Activated CD4-positive, alpha-beta T cell treated with anti-CD3 and anti-CD28 coated beads for 4 hours (primary cell): ENCODE results near the gene DOK5.

ENCODE experiments used
- DNase-seq, 2 donors: peaks; one replicate each; pipeline ENCODE4 v3.0.0-alpha.2; 2020

DOK5 gene

GRCh38 chr20:54515793-54516628 lies 40.6 kb downstream of the DOK5 start:
- DNase-seq: no peak

GRCh38 chr20:54517241-54517975 lies 42.0 kb downstream of the DOK5 start:
- no peak for DNase-seq

GRCh38 chr20:54524849-54525248 lies 49.5 kb downstream of the DOK5 start:
- no peak for DNase-seq

DNA sequence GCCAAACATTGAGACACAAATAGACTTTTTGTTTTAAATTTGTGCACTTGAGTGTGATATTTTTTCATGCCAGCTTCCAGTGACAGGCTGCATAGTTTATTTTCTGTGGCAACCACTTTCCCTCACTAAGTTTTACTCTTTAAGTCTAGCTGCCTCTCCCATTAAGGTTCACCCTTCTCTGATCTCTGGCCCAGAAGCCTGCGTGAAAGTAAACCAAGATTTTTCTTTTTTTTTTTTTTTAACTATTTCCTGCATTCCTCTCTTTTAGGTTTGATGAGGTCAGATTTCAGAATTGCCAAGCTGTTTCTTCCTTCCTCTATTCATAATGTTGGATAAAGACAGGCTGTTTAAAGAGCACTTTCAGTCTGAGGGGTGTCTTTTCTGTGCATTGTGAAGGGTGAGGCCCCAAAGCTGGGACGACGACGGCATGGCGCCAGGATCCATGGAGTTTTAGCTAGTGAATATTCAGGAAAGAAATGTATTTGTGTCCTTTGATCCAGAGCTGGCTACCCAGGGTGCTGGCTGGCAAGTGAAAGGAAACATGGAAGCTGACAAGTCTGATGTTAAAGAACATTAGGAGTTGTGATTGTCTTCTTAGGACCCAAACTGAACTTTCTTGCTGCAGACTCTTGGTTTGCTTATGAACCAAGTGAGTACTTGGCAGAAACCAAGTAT lies 50.7 kb downstream of the DOK5 start:
- no peak for DNase-seq

DNA sequence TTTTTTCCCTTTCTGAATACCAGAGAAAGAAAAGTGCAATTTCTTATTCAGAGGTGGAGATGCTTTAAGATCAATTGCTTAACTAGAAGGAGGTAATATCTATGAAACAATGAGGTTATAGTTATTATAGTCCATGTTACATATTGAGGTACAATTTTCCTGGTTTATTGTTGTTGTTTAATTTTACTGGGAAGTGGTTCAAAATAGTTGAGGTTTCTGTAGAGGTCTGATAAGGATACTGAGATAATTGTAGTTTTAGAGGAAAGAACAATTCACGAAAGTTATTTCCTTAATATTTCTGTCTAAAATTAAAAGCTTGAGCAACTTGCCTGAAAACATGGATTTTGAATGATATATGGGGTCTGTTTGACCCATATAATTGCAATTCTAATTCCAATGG lies 51.4 kb downstream of the DOK5 start:
- DNase-seq: no peak

DNA sequence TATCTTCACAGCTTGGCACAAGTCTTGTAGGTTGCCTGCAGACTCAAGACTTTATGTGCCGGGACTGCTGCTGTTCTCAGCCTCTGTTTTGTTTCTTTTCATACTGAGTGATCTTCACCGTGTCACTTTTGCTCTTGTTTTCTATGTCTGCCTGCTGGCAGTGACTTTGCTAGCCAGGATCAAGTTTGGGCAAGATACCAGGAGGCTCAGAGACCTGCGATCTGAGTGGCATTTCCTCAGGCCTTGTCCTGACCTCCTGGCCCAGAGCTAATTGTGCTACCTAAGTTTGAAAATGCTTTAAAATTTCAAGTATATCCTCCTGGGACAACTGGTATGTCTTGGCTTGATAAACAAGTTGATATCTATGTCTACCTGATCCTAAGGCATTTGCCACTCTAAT lies 57.2 kb downstream of the DOK5 start:
- DNase-seq: no peak

GRCh38 chr20:54534101-54534500 lies 58.7 kb downstream of the DOK5 start:
- no peak for DNase-seq

GRCh38 chr20:54535033-54535432 lies 59.6 kb downstream of the DOK5 start:
- DNase-seq: no peak

- DNase-seq: no peak
These were observed 60.4 kb downstream of the DOK5 start for GRCh38 chr20:54535746-54536145.

- no peak for DNase-seq
These were observed 64.2 kb downstream of the DOK5 start for GRCh38 chr20:54539521-54540046.

GRCh38 chr20:54543369-54543768 lies 68.0 kb downstream of the DOK5 start:
- no peak for DNase-seq

DNA sequence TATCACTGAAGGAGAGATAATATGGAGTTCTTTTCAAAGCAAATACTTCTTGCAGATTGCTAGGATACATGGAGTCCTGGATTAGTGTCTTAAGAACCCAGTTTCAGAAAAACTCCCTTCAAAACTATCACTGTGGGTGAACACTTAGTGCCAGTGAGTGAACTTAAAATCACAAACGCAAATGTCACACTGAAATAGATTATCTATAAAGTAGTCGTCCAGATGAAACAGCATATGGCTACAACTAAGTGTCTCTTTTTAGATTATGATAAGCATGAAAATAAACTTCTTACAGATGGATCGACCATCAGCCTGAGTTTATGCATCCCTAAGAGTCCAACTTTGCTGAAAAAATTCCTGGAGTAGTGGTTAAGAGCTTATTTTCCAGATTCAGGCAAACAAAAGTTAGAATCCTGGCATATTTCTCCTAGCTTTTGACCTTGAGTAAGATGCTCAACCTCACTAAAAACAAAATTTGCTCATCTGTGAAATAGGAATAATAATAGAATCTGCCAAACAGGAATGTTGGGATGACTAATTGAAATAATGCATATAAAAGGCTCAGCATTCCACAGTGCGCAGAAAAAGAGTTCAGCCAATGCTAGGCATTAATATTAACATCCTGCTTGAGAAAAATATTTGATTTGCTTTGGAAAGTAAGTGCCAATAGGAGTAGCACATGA lies 70.4 kb downstream of the DOK5 start:
- no peak for DNase-seq

DNA sequence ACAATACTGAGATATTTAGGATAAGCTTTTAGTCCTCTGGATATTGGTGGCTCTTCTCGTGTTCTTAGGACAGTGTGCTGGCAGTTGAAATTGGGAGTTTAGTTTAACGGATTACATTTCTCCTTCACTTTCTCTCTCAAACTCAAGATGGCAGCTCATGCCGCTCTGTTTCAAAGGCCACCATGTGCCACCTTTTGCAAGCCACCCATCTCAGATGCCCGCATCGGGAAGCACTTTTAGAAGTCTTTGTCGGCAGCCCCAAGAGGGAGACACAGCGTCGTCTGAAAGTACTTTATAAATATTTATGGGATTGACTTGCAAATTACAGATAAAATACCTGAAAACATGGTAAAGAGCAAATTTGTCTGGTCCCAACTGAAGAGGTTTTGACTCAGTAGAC lies 73.5 kb downstream of the DOK5 start:
- DNase-seq: no peak

GRCh38 chr20:54549658-54550326 lies 74.4 kb downstream of the DOK5 start:
- DNase-seq: no peak

- DNase-seq: no peak
These were observed 75.5 kb downstream of the DOK5 start for GRCh38 chr20:54550776-54551396.

DNA sequence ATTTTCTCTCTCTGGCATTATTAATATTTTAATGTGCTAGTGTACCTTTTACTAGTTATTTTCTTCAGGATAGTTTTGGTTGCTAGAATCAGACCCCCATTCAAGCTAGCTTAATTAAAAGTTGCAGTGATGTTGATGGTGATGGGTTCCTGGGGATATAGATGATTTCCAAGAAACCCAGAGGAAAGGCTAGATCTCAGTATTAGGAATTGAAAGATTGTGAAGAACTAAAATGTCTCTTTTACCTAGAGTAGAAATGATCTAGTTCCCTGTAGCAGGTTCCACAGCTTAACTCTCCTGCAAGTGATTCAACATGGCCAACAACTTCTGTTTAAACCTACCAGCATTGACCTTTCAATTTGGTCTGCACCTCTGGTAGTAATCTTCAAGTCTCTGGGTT lies 78.6 kb downstream of the DOK5 start:
- no peak for DNase-seq

DNA sequence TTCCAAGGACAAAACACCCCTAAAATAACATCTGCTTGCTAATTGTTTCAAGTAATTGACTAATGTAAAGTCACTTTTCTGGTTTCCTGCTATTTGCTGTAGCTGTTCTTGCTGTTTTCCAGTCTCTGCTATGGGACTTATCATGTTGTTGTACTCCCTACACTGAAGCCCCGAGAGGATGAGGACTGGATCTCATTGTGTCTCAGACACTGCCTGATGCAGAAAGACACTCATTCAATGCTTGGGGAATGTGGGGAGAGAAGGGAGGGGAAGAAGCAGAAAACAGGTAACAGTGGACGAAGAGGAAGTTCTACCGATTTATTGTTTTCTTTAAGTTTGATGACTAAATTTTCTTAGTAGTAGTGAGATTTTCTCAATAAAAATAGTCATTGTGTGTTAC lies 79.8 kb downstream of the DOK5 start:
- no peak for DNase-seq

DNA sequence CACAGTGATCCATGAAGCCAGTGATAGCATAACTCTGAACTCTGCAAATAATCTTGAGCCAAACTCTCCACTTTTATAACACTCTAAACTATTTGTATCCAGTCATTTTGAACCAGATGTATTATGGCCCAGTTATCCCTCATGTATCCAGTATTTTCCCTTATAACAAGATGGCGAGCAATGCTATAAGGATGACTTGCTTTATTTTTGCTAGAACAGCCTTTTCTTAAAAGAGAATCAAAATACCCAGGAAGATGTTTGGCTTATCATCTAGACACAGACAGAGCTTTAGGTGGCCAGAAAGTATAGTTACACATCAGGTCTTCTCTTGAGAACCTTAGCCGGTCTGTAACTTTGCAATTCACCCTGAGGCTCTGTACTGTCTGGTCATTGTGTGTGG lies 81.0 kb downstream of the DOK5 start:
- DNase-seq: no peak

- DNase-seq: no peak
These were observed 82.6 kb downstream of the DOK5 start for GRCh38 chr20:54557806-54558590.

DNA sequence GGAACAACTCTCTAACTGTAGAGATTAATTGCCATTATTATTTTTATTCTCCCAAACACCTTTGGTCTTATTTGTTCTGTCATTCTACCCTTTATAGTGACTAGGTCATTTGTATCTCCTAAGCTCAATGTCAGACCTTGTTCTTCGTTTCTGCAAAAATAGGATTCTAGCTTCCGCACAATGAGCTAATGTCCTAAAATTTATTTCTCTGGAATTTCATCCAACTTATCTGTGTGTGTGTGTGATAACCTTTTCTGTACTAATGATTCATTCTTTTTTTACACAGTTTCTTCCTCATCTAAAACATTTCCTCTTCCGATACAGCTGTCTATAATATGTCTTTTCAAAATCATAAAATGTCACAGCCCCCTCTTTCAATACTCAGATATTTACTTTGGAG lies 84.5 kb downstream of the DOK5 start:
- no peak for DNase-seq

- no peak for DNase-seq
These were observed 85.0 kb downstream of the DOK5 start for GRCh38 chr20:54560357-54560756.
